Stimulated activated CD4-positive, alpha-beta T cell treated with anti-CD3 and anti-CD28 coated beads, Interleukin-15, amount 100 ng/mL, for 1 hour (primary cell): ENCODE data around the gene FBXO4.
"Not testable (repeated sequence)": the region's sequence is repeated elsewhere in the genome, so short reads cannot be mapped to it uniquely, and the experiment has no call there.

Source experiments
- DNase-seq, 2 donors: peaks; one replicate each; pipeline ENCODE4 v3.0.0-alpha.2; 2020; ENCODE audit warnings: low read depth in 1 of 2, low spot score in 1 of 2

Gene FBXO4

DNA sequence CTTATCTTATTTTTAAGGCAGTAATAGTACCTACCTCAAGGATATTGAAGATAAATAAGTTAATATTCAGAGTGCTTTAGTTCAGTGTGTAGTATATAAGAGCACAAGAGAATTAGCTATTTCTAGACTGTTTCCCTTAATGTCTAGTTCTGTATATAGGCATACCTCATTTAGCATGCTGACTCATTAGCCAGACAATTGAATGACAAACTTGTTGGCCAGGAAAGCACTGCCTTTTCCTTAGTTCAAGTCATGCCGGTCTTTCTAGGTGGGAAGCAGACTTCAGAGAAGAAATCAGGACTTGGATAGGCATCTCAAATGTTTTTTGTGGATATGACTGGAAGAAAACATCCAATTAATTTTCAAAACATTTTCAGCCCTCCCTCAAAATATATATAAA is 3.2 kb upstream of the FBXO4 start:
- DNase-seq = no peak

DNA sequence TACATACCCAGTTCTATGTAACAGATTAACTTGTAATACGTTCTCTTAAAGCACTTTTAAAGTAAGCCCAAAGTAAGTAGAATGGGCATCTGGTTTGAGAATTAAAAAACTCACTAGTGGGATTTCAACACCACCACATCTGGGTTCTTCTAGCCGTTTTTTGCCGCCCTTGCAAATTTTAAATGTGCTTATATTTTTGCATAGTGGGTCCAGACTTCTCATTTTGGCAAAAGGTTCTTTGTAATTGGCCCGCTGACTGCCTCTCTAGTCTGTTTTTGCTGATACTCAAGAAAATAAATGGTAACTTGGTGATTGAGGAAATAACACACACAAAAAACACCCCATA is 582 bp upstream of the FBXO4 start:
- DNase-seq = no peak

DNA sequence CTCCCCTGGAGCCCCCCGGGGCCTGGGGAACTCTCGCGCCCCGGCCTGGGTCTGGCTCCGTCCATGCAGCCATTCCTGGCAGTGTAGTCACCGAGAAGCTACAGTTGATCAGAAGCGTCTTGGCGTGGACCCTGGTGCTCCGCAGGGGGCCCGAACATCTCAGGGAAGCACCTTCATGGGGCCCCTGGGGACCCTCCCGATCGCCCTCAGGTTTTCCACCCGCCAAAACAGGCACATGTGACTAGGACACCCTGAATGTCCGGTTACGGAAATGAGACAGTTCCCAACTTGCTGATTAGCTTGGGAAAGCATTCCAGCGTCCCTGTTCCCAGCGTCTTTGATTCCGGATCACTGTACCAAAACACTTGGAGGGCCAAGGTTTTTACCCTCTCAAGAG is 472 bp downstream of the FBXO4 start:
- DNase-seq = no peak

DNA sequence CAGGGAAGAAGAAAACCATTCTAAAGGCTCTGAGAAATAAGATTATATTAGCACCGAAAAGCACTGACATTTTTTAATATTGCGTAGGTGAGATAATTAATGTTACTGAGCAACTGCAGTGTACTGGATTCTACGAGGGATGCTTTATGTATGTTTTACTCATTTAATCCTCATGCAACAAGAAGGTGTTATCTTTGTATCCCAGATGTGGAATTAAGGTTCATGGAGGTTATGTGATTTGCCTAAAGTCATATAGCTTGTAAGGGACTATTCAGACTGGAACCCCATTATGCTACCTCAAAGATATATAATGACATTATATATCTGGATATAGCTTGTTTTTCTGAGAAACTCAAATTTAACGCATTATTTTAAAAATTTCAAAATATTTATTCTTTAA is 2.5 kb downstream of the FBXO4 start:
- no peak for DNase-seq

DNA sequence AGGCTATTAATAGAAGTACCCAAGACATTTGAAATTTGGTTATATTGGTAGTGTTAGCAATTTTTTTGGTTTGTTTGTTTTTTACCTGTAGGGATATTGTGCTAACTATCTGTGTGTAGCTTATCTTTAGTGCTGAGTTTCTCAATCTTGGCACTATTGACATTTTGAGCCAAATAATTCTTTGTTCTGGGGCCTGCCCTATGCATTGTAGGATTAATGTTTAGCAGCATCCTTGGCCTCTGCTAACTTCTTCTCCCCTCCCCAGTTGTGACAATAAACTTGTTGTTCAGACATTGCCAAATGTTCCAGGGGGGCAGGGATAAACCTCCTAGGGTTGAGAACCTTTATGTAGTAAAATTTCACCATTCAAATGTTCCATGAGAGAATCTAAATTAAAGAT is 4.0 kb downstream of the FBXO4 start:
- no peak for DNase-seq

DNA sequence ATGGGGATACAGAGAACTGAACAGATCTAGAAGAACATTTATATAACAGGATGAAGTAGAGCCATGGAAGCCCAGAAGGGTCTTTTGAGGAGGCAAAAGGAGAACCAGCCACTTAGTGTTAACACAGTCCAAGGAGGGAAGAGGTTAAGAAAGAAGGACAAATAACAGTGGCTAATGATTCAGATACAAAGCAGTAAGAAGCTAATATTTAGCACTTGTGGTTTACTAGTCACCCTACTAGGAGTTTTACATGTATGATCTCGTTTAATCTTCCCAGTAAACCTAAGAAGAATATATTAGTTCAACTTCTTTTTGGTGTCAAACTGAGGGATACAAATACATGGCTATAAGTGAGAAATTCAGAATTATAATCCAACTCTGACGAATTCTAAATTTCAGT is 7.7 kb downstream of the FBXO4 start:
- DNase-seq = no peak

DNA sequence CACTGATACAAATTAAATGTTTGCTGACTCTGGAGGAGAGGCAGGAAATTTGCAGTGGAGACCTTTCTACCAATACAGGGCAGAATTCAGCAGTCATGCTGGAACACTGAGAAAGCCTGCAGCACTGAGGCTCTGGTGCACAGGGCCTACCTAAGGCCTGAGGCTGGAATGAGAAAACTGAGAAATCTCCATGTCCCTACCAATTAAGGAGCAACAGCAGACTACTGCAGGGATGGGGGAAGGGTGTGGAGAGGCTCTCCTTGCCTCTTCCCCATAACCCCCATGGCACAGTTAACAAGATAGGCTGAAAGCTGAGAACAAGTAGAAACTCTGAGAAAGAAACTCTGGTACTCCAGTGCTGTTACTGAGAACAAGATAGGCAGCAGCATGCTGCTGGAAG is 10.5 kb downstream of the FBXO4 start:
- DNase-seq = no peak

DNA sequence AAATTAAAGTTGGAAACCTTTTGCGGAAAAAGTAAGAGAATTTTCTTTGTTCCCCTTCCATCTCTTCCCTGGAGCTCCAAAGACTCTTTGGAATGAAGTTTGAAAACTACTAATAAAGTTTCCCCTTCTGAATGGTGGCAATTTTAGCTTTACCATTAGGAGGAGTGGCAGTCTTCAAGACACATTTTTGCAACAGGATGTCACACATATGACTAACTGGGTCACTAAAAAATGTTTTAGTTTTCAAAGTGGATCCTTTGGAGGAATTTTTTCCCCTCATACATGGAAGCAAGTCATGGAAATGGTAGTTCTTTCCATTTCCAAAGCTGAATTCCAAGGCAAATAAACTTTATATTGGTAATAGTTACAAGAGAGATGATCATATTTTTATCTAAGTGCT is 15.6 kb downstream of the FBXO4 start:
- DNase-seq = no peak

DNA sequence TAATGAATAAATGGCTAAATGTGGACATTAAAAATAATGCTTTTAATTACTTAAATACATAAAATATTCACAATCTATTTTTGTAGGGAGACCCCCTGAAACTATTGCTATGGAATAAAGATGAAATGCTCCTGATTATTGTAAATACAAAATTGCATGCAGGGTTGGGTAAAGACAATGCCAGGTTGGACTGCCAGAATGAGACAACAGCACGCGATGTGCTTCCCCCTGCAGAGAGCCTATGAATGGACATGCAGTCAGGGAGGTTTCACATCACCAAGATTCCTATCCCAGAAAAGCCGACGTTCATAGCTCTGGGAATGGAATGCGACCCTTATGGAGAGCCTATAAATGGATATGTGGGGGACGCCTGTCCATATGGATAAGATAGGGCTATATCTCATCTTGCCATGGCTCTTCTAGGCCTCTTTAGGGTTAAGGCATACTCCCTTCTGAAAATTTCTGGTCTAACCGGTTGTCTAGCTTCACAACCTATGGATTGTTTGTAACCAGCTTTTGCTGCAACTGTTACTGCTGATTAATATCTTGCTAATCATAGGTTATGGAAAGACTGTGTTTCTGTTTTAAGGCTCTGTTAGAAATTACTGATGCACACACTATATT is 20.4 kb downstream of the FBXO4 start:
- not testable (repeated sequence) for DNase-seq

DNA sequence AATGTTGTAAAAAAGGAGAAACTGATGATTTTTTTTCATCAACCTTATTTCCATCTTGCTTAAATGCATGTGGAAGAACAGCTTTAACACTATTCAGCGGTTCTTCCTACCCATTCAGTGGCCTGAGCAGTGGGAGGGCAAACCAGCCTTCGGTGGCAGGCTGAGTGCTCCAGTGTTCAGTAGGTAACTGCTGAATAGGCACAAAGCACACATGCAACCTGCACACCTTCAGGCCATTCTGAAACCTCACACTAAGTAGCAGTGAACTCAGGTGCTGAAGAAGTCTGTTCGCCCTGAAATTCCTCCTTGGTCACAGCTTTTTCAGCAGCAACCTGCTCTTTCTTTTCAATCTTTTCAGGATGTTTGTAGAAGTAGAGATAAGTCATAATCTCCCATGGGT is 26.1 kb downstream of the FBXO4 start:
- DNase-seq = no peak

DNA sequence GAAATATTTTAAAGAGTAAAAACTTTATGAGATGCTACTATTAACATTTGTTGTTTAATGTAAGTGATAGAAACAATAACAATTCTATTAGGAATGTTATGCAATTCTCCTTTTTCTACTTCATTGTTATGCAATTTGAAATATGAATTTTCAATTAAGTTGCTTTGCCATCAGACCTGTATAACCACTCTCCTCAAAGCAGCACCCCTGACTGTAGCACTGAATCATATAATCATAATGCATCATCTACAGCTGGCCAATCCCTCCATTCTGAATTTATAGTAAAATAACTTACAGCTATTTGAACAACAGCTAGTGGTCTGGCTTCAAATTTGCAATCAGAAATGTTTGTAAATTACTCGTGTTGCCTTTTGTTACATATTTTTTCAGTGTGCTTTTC is 29.2 kb downstream of the FBXO4 start:
- DNase-seq = no peak

DNA sequence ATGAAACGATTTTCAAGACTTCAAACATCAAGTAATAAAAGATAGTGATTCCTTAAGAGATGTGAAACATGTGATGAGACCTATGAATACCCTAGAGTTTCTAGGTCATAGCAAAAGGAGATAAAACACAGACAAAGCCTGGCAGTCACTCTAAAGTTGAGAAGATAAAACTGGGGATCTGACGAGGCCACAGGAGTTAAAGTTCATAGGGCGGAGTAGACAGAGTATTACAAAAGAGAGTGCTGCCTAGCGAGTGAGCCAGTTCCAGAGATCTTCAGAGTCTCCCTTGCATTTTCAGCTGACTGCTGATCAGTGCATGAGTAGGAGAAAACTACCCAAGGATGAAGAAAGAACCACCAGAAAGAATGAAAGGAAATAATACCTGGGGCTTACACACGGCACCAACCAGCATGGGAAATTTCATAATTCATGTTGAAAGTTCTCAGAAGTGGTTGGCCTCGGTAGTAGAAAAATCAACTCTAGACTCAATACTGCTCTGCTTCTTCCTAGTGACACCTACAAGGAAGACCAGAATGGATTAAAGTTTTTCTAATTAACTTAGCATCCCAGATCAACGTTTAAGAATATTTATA is 30.4 kb downstream of the FBXO4 start:
- no peak for DNase-seq

DNA sequence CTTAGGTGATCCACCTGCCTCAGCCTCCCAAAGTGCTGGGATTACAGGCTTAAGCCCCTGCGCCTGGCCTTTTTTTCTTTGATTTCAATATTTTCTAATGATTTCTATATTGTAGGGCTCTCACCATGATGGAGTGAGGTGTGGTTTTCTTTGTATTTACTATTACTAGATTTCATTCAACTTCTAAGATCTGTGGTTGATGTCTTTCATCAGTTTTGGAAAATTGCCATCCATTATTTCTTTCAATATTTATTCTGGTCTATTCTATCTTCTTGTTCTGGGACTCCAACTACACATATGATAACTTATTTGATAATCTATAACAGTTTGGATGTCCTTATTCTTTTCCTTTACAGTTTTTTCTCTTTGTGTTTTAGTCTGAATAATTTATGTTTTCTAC is 31.9 kb downstream of the FBXO4 start:
- DNase-seq = no peak

DNA sequence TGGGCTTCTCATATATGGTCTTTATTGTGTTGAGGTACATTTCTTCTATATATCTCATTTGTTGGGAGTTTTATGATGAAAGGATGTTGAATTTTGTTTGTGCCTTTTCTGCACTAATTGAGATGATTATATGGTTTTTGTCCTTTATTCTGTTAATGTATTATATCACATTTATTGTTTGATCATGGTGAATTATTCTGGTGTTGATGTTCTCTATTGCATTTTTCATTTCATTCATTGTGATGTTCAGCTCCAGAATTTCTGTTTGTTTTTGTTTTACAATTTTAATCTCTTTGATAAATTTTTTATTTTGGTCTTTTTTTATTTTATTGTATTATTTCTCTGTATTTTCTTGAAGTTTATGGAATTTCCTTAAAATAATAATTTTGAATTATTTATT is 35.4 kb downstream of the FBXO4 start:
- no peak for DNase-seq

DNA sequence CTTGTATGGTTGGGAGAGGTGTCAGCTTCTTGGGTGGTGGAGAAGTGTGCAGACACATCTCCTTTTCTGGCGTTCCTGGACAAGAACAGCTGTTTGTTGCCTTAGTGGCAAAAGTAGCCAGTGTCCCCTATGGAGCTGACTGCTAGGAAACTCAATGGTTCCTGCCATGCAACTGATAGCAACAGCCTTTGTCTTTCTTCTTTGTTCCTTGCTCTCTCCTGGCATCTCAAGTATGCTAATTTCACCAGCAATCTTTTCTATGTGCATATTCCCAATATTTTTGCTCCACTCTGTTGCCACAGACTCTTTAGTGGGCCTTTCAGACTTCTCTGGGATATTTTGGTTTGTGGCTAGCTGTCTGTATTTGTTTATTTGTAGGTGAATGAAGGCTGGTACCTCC is 36.7 kb downstream of the FBXO4 start:
- DNase-seq = no peak

DNA sequence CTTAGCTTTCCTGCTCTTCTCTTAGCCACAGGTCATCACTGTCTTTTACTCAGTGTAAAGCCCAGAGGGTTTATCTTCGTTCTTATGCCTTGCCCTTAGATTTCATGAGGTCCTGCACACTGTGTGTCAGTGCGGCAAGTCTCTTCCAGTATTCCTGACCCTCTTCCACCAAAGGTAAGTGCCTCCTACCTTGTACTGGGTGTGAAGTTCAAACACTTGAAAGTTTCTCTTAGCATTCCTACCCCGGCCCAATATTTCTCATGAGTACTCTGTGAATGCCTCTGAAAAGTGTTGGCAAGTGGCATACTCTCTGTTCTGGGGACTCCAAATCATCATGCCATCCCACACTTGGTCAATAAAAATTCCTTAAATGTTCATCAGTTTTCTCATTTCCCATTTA is 37.4 kb downstream of the FBXO4 start:
- DNase-seq = no peak

DNA sequence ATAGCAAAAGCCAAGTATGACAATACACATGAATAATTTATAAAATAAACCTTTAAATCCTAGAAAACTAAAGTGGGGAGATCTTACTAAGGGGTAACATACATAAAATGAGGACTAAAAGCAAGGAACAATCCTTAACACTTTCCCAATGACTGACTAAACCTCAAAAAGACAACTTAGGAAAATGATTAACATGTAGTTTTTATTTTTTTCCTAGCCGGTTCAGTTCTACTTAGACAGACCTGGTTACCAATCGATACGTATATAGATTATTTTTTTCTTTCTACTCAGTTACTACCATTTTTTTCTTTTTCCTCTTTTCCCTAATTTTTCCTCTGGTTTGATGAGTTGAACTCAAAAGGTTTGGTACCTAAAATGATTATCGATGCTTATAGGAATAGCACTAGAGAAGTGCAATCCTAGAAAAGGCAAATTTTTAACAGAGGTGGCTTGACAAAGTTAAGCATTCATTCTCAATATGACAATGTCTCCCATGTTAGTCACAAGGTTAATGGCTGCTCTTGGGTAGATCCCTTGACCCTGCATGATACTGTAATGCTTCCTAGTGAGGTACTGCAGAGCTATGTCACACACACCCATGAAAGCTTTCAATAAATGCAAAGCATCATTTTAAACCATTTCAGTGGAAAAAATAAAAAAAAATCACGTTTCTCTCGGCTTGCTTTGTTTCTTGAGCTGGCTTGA is 41.5 kb downstream of the FBXO4 start:
- DNase-seq = no peak

DNA sequence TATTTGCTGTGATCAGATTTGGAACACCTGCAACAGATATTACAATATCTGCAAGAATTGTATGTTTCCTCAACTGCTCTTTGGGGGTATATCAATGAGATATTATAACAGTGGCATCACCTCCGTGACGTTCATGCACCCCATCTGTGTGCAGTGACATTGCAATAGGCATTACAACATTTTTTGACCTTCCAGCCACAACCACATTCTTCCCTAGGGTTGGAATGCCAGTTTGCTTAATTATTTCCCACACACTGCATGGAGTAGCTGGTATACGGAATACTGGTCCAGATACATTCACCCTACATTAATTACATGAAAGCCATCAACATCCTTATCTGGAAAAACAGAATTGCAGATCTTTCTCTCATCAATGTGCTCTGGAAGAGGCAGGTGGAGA is 42.3 kb downstream of the FBXO4 start:
- DNase-seq = no peak

DNA sequence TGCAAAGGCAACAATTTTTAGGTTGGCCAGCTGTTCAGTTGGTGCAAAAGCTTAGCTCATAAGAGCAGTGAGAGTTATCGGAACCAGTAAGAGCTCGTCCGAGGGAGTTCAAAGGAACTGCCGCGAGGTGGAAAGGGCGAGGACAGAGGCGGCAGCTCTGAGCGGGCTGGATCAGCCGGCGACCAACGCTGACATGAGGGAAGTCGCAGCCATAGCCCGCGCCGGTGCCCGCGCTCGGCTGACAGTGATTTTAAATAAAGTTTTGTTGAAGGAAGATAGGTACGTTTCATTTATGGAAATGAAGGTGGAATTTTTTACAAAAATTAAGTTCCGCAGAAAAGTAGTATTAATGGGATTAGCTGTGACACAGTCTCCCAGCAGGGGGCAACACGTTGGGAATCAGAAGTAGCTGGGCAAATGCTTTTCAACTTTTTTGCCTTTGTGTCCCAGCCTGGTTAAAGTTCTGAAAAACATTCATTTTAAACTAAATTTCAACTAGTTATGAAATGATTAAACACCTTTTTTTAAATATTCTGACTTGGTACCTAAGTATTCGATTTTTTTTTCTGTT is 43.2 kb downstream of the FBXO4 start:
- DNase-seq = no peak

DNA sequence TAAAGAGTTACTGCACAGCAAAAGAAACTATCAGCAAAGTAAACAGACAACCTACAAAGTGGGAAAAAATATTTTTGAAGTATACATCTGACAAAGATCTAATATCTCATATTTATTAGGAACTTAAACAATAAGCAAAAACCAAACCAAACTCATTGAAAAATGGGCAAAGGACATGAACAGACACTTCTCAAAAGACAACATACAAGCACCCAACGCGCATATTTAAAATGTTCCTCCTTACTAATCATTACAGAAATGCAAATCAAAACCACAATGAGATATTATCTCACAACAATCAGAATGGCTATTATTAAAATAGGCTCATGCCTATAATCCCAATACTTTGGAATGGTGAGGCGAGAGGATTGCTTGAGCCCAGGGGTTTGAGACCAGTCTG is 48.0 kb downstream of the FBXO4 start:
- DNase-seq = no peak

DNA sequence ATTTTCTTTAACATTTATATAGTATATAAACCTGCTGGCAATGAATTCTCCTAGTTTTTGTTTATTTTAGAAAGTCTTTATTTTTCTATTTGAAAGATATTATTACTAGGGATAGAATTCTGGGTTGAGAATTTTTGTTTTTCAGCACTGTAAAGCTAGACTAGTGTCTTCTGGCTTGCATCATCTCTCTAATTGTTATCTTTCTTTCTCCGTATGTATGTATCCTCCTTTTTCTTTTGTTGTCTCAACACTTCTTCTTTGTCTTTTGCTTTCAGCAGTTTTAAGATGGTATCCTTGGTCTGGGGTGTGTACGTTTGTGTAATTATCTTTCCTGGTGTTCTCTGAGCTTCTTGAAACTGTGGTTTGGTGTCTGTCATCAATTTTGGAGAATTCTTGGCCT is 48.8 kb downstream of the FBXO4 start:
- no peak for DNase-seq

DNA sequence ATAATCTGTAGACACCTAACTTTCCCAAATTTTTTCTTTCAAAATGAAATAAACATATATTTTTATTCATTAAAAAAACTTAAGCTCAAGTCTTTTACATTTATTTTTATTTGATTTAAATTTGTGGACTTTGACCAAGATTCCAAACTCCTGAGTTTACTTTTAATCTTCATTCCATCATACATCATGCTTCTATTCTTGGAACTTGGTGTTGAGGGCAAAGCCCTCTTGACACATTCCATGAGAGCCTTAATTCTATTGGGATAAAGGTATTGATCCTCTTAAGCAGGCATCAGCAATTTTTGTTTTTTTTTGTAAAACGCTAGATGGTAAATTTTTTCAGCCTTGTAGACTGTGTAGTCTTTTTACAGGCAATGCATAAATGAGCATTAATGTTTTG is 53.6 kb downstream of the FBXO4 start:
- no peak for DNase-seq

DNA sequence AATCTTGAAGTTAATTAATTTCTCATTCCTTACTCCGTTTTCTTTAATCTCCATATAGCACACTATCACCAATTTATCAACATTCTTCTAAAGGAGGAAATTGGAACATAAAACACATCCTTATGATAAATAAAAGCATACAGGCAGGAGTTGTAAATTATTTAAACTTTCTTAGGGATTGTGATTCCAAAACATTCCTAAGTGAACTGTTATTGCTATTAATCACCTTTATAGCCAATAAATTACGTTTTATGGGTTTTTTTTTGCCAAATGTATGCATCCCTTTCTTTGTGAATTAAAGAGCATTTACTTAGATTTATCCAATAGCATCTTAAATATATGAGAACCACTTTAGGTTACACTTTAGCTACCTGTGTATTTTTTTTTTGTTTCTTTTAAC is 55.3 kb downstream of the FBXO4 start:
- no peak for DNase-seq
